OCI-LY7 (cell line): ENCODE results near the gene WDR64. TPM values are rescaled to one million over a fixed set of nuclear protein-coding genes. Genes with fewer than 3 reads are reported as not detected.

Experiments
- BruUV-seq: library from RNA; stranded (reverse); fragments of 400-500 nt; replicated peaks from 2 replicates; lab custom pipeline; 2021; lab: Mats Ljungman, UMichigan
- CTCF ChIA-PET: fragments of 300-600 bp; sonication (Branson Sonifier 250); formaldehyde crosslinking; loops from one replicate; lab custom pipeline; 2022; ENCODE audit warnings: antibody characterized with exemption; ENCODE audit not compliant: unreplicated experiment; lab: Charles Lee
- POLR2A ChIA-PET: fragments of 300-600 bp; sonication (Branson Sonifier 250); formaldehyde crosslinking; loops from one replicate; lab custom pipeline; 2022; ENCODE audit warnings: antibody characterized with exemption; lab: Charles Lee
- DNase-seq: peaks from one replicate; pipeline ENCODE4 v3.0.0-alpha.2; 2015; ENCODE audit warnings: low spot score
- H2AFZ ChIP-seq: fragments of 200-600 bp; sonication (generic), shearing (Covaris generic); 2 replicates; pipeline ENCODE4 v1.6.1; 2014; ENCODE audit warnings: mild to moderate bottlenecking, antibody characterized with exemption, low read length, moderate library complexity
- H3K27ac ChIP-seq: fragments of 200-600 bp; sonication (generic); 2 replicates; pipeline ENCODE4 v1.5.1; 2014; ENCODE audit warnings: mixed run types, low read depth, mild to moderate bottlenecking, moderate library complexity, low read length, inconsistent platforms; ENCODE audit not compliant: poor library complexity, severe bottlenecking
- H3K36me3 ChIP-seq: fragments of 200-600 bp; sonication (generic); 2 replicates; pipeline ENCODE4 v1.6.1; 2014; ENCODE audit warnings: mild to moderate bottlenecking, antibody characterized with exemption, low read length, moderate library complexity, mixed read lengths; ENCODE audit not compliant: insufficient read depth
- H3K4me1 ChIP-seq: fragments of 200-600 bp; sonication (generic); 2 replicates; pipeline ENCODE4 v1.5.1; 2014; ENCODE audit warnings: mild to moderate bottlenecking, low read length; ENCODE audit not compliant: insufficient read depth, poor library complexity, severe bottlenecking
- H3K4me2 ChIP-seq: fragments of 200-600 bp; sonication (generic); 2 replicates; pipeline ENCODE4 v1.6.1; 2014; ENCODE audit warnings: mild to moderate bottlenecking, low read length
- H3K4me3 ChIP-seq: fragments of 200-600 bp; sonication (generic); 2 replicates; pipeline ENCODE4 v1.5.1; 2014; ENCODE audit warnings: mild to moderate bottlenecking, low read depth, low read length; ENCODE audit not compliant: poor library complexity, severe bottlenecking
- H3K79me2 ChIP-seq: fragments of 200-600 bp; sonication (generic); 2 replicates; pipeline ENCODE4 v1.6.1; 2016; ENCODE audit warnings: low read depth, mild to moderate bottlenecking, low read length, moderate library complexity, mixed read lengths; ENCODE audit not compliant: insufficient read depth
- H3K9me2 ChIP-seq: fragments of 200-600 bp; sonication (generic); 2 replicates; pipeline ENCODE4 v1.6.1; 2016; ENCODE audit warnings: mild to moderate bottlenecking, low read length, mixed read lengths; ENCODE audit not compliant: insufficient read depth
- H3K9me3 ChIP-seq: fragments of 200-600 bp; sonication (generic); 2 replicates; pipeline ENCODE4 v1.6.1; 2014; ENCODE audit warnings: mild to moderate bottlenecking, mixed run types, low read length, mixed read lengths
- H4K20me1 ChIP-seq: fragments of 200-600 bp; sonication (generic); 2 replicates; pipeline ENCODE4 v1.6.1; 2014; ENCODE audit warnings: mild to moderate bottlenecking, antibody characterized with exemption, low read length, moderate library complexity, mixed read lengths; ENCODE audit not compliant: insufficient read depth
- CTCF ChIP-seq: fragments of 200-600 bp; sonication (generic); conservative IDR thresholded peaks from 2 replicates; pipeline ENCODE4 v1.5.1; 2014; ENCODE audit warnings: mild to moderate bottlenecking, antibody characterized with exemption, low read length, moderate library complexity, mixed read lengths
- EZH2phosphoT487 ChIP-seq: fragments of 200-600 bp; sonication (generic); IDR thresholded peaks from 2 replicates; pipeline ENCODE4 v1.6.1; 2018; ENCODE audit warnings: low read depth, borderline replicate concordance, mild to moderate bottlenecking, mixed run types, antibody characterized with exemption, low read length, moderate library complexity, mixed read lengths
- intact Hi-C: fragments of 100-400 bp; cut with micrococcal nuclease; formaldehyde crosslinking; loops from one replicate; pipeline ENCODE4 v1.10.0; 2022; ENCODE audit not compliant: unreplicated experiment
- total RNA-seq, 2 experiments: library from RNA; depleted of rRNA in 1 of 2; stranded (reverse); fragments of >200 nt in 1 of 2; shearing (Covaris generic) in 1 of 2; gene quantifications; 2 replicates each; pipeline ENCODE4 v1.2.3, GENCODE V29; 2014 to 2022

WDR64 gene
- total RNA-seq, 2 experiments from 2014 or later = not detected

- ChIA-PET POLR2A (interaction anchor here (0.5 to 1.7 kb wide), 4 partner anchors 10 to 221 kb away, joined by 3 to 5 read pairs (median 4); no protein-coding TSS in a partner anchor), CTCF (no interaction called here)
- intact Hi-C loops = no loop called here
- no peak for DNase-seq
- Histone ChIP-seq H3K9me2 (no peaks in the 10 kb centered on the region), H3K27ac (no peak overlapping the region), H3K4me1 (no peaks in the 10 kb centered on the region), H3K79me2 (no peaks in the 10 kb centered on the region), H3K4me3 (no peak overlapping the region), H3K36me3 (no peaks in the 10 kb centered on the region), H2AFZ (no peak overlapping the region), H3K4me2 (no peak overlapping the region), H4K20me1 (no peaks in the 10 kb centered on the region), H3K9me3 (no peaks in the 10 kb centered on the region)
- TF ChIP-seq CTCF = no peak
- TF ChIP-seq EZH2phosphoT487 = no peak
- no TSS peak for BruUV-seq
Measured at GRCh38 chr1:241810769-241811405, 158.8 kb downstream of the WDR64 start.

- ChIA-PET POLR2A (no interaction called here), CTCF (no interaction called here)
- Histone ChIP-seq H2AFZ (no peak overlapping the region), H3K27ac (no peak overlapping the region), H4K20me1 (no peaks in the 10 kb centered on the region), H3K79me2 (no peaks in the 10 kb centered on the region), H3K9me2 (no peaks in the 10 kb centered on the region), H3K4me1 (no peaks in the 10 kb centered on the region), H3K9me3 (no peaks in the 10 kb centered on the region), H3K4me3 (no peak overlapping the region), H3K4me2 (no peak overlapping the region), H3K36me3 (no peaks in the 10 kb centered on the region)
- intact Hi-C loops = no loop called here
- no peak for TF ChIP-seq EZH2phosphoT487
- TF ChIP-seq CTCF = no peak
- BruUV-seq = no TSS peak
- DNase-seq = no peak
Measured at GRCh38 chr1:241813768-241814320, 161.8 kb downstream of the WDR64 start.

- no peaks in the 10 kb centered on the region for H4K20me1 ChIP-seq
- ChIA-PET POLR2A (interaction anchor here (0.6 kb wide), 3 partner anchors 31 to 1750 kb away, joined by 3 read pairs; no protein-coding TSS in a partner anchor), CTCF (no interaction called here)
- no peak overlapping the region for H2AFZ ChIP-seq
- H3K9me2 ChIP-seq = no peaks in the 10 kb centered on the region
- intact Hi-C loops = no loop called here
- no peaks in the 10 kb centered on the region for H3K36me3 ChIP-seq
- no peak for TF ChIP-seq CTCF
- TF ChIP-seq EZH2phosphoT487 = no peak
- H3K79me2 ChIP-seq = no peaks in the 10 kb centered on the region
- BruUV-seq = no TSS peak
- H3K9me3 ChIP-seq = no peaks in the 10 kb centered on the region
- no peak for DNase-seq
- no peak overlapping the region for H3K27ac ChIP-seq
- no peak overlapping the region for H3K4me3 ChIP-seq
- H3K4me2 ChIP-seq = no peak overlapping the region
- H3K4me1 ChIP-seq = no peaks in the 10 kb centered on the region
Measured at GRCh38 chr1:241816008-241816407, 163.9 kb downstream of the WDR64 start.
